HUES64 (cell line): ENCODE results near the gene IL15RA.

ENCODE experiments used
- H3K27ac ChIP-seq: 2 replicates; pipeline ENCODE4 v1.7.0; 2013; ENCODE audit warnings: low read depth, low read length, inconsistent platforms
- H3K27me3 ChIP-seq: 2 replicates; pipeline ENCODE4 v1.6.1; 2013; ENCODE audit warnings: mild to moderate bottlenecking, low read length; ENCODE audit not compliant: insufficient read depth
- H3K36me3 ChIP-seq: 2 replicates; pipeline ENCODE4 v1.6.1; 2013; ENCODE audit warnings: mild to moderate bottlenecking, low read length; ENCODE audit not compliant: insufficient read depth
- H3K4me1 ChIP-seq: 2 replicates; pipeline ENCODE4 v1.6.1; 2013; ENCODE audit warnings: mild to moderate bottlenecking, low read length, moderate library complexity; ENCODE audit not compliant: insufficient read depth
- H3K4me3 ChIP-seq: 2 replicates; pipeline ENCODE4 v1.5.1; 2013; ENCODE audit warnings: mild to moderate bottlenecking, low read length, moderate library complexity
- H3K9ac ChIP-seq: 2 replicates; pipeline ENCODE4 v1.6.1; 2013; ENCODE audit warnings: mild to moderate bottlenecking, low read depth, low read length
- H3K9me3 ChIP-seq: 2 replicates; pipeline ENCODE4 v1.6.1; 2013; ENCODE audit warnings: low read depth, low read length; ENCODE audit not compliant: insufficient read depth
- WGBS: fragments of 150-250, 120-280 bp; methylation state at CpG from one replicate; pipeline ENCODE4 v1.1.7; 2013; ENCODE audit warnings: missing lambda C conversion rate; 5-methylcytosine and 5-hydroxymethylcytosine counted together

IL15RA gene

GRCh38 chr10:6014241-6014761 lies 37.0 kb upstream of the IL15RA start:
- H3K36me3 ChIP-seq = no peaks in the 10 kb centered on the region
- no peaks in the 10 kb centered on the region for H3K27me3 ChIP-seq
- no peak overlapping the region for H3K9ac ChIP-seq
- H3K27ac ChIP-seq = no peak overlapping the region
- no peak overlapping the region for H3K4me3 ChIP-seq
- H3K4me1 ChIP-seq = no peaks in the 10 kb centered on the region
- H3K9me3 ChIP-seq = no peaks in the 10 kb centered on the region
- WGBS = 71% methylated on average over 6 of the region's 6 CpGs

- no peaks in the 10 kb centered on the region for H3K36me3 ChIP-seq
- no peak overlapping the region for H3K27ac ChIP-seq
- WGBS = 90% methylated on average over 17 of the region's 17 CpGs
- H3K4me1 ChIP-seq = no peaks in the 10 kb centered on the region
- no peak overlapping the region for H3K9ac ChIP-seq
- no peaks in the 10 kb centered on the region for H3K27me3 ChIP-seq
- H3K4me3 ChIP-seq = no peak overlapping the region
- no peaks in the 10 kb centered on the region for H3K9me3 ChIP-seq
These were observed 36.3 kb upstream of the IL15RA start for GRCh38 chr10:6013413-6014192.

DNA sequence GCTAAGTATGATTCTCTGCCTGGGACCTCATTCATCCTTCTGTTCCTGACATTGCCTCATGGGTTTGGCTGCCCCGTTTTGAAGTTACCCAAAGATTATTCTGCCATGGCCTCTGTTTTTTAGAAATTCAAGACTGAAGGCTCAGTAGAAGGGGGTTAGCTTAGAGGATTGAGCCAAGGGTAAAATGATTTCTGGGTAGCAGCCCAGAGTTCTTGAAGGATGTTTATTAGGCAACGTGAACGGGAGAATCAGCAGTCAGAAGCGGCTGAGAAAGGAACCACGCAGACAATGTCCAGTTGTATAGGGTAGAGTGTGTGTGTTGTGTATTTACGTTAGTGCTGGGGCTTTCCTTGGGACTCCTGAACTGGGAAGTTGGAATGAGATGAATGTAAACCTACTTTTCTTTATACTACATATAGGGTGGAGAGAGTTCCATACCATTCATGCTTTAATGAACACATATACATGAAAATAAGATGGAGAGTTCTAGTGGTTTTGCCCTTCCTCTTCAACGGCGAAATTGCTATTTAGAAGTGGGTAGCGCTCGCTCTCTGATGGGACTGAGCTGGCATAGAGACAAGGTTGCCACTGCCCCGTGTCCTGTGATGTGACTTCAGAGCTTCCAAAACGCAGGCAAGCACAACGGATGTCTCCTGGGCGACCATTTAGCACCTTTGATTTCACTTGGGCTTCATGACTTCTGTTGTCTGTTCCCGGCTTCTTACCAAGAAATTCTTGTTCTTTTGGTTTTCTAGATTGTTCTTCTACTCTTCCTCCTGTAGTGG lies 35.0 kb upstream of the IL15RA start:
- Histone ChIP-seq H3K36me3 (no peaks in the 10 kb centered on the region), H3K27me3 (no peaks in the 10 kb centered on the region), H3K27ac (no peak overlapping the region), H3K4me3 (no peak overlapping the region), H3K9me3 (peaks cover 5% of the 10 kb centered on the region; the same call in 1 of the 2 replicates), H3K4me1 (no peaks in the 10 kb centered on the region), H3K9ac (no peak overlapping the region)
- 90% methylated on average over 15 of the region's 15 CpGs for whole genome bisulfite sequencing

GRCh38 chr10:6011558-6011957 lies 34.2 kb upstream of the IL15RA start:
- Histone ChIP-seq H3K9ac (no peak overlapping the region), H3K9me3 (peaks cover 11% of the 10 kb centered on the region; the same call in 1 of the 2 replicates)

GRCh38 chr10:6010569-6010968 lies 33.2 kb upstream of the IL15RA start:
- Histone ChIP-seq H3K36me3 (no peaks in the 10 kb centered on the region), H3K4me3 (no peak overlapping the region), H3K9ac (no peak overlapping the region), H3K27me3 (no peaks in the 10 kb centered on the region), H3K9me3 (peaks cover 11% of the 10 kb centered on the region; the same call in 1 of the 2 replicates), H3K4me1 (no peaks in the 10 kb centered on the region), H3K27ac (no peak overlapping the region)
- no CpG with 5 or more reads among the region's 3 CpGs for WGBS

More at GRCh38 chr10:6011558-6011957, 34.2 kb upstream of the IL15RA start:
- Histone ChIP-seq H3K4me3 (no peak overlapping the region), H3K4me1 (no peaks in the 10 kb centered on the region), H3K36me3 (no peaks in the 10 kb centered on the region), H3K27me3 (no peaks in the 10 kb centered on the region), H3K27ac (no peak overlapping the region)
- WGBS = 94% methylated on average over 7 of the region's 8 CpGs

GRCh38 chr10:6009961-6010360 lies 32.6 kb upstream of the IL15RA start:
- Histone ChIP-seq H3K27ac (no peak overlapping the region), H3K36me3 (no peaks in the 10 kb centered on the region)
- WGBS = 93% methylated on average over 4 of the region's 4 CpGs

GRCh38 chr10:6009150-6009549 lies 31.8 kb upstream of the IL15RA start:
- Histone ChIP-seq H3K36me3 (no peaks in the 10 kb centered on the region), H3K9ac (no peak overlapping the region), H3K4me3 (no peak overlapping the region), H3K27me3 (no peaks in the 10 kb centered on the region), H3K4me1 (no peaks in the 10 kb centered on the region), H3K27ac (no peak overlapping the region), H3K9me3 (peaks cover 11% of the 10 kb centered on the region; the same call in 1 of the 2 replicates)
- 93% methylated on average over 2 of the region's 2 CpGs for WGBS

More at GRCh38 chr10:6009961-6010360, 32.6 kb upstream of the IL15RA start:
- Histone ChIP-seq H3K27me3 (no peaks in the 10 kb centered on the region), H3K4me3 (no peak overlapping the region), H3K9me3 (peaks cover 11% of the 10 kb centered on the region; the same call in 1 of the 2 replicates), H3K9ac (no peak overlapping the region), H3K4me1 (no peaks in the 10 kb centered on the region)

DNA sequence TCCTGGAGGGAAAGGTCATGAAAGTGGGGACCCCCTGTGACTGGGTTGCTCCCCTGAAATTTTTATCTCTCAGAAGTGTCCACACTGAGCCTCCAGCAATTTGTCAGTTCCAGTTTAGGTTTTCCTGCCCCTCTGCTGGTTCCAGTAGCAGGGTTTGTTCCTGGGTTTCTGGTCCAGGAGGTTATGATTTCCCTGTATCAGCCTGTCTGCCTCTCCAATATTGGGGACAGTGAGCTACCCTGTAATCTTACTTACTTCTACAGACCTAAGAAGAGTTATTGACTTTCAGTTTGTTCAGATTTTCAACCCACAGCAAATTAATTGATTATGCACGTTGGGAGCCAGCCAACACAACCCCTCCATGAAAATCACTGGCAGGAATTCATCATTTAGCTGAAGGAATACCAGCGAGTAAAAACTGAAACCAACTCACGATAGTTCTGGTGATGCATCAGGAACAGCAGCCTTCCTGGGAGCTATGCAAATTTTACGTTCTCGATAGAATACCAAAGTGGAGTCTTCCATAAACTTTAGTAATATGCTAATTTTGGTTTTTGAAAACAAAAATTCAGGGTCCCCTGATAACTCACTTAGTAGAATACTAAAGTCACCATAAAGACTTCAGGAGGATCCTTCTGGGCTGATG lies 31.3 kb upstream of the IL15RA start:
- H3K9ac ChIP-seq = no peak overlapping the region
- 91% methylated on average over 5 of the region's 5 CpGs for WGBS

DNA sequence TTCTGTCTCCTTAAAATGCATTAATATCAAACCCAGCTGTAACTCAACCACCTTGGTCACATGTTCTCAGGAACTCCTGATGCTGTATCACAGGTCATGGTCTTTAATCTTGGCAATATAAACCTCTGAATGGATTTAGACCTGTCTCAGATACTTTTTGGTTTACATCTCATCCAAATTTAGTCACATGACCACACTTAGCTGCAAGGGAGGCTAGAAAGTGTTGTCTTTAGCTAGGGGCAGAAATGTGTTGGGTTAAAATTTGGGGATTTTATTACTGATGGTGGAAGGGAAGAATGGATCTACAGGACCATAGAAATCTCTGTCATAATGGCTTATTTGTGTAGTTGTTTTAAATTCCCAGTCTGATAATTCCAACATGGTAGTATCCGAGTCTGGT lies 29.6 kb upstream of the IL15RA start:
- Histone ChIP-seq H3K36me3 (no peaks in the 10 kb centered on the region), H3K27me3 (no peaks in the 10 kb centered on the region), H3K4me1 (no peaks in the 10 kb centered on the region), H3K4me3 (no peak overlapping the region), H3K9ac (no peak overlapping the region), H3K27ac (no peak overlapping the region), H3K9me3 (peaks cover 11% of the 10 kb centered on the region; the same call in 1 of the 2 replicates)
- 93% methylated on average over 1 of the region's 1 CpG for WGBS

More for the DNA sequence above, 31.3 kb upstream of the IL15RA start:
- H3K27ac ChIP-seq = no peak overlapping the region
- peaks cover 11% of the 10 kb centered on the region; the same call in 1 of the 2 replicates for H3K9me3 ChIP-seq
- H3K36me3 ChIP-seq = no peaks in the 10 kb centered on the region
- no peak overlapping the region for H3K4me3 ChIP-seq
- H3K27me3 ChIP-seq = no peaks in the 10 kb centered on the region
- no peaks in the 10 kb centered on the region for H3K4me1 ChIP-seq

DNA sequence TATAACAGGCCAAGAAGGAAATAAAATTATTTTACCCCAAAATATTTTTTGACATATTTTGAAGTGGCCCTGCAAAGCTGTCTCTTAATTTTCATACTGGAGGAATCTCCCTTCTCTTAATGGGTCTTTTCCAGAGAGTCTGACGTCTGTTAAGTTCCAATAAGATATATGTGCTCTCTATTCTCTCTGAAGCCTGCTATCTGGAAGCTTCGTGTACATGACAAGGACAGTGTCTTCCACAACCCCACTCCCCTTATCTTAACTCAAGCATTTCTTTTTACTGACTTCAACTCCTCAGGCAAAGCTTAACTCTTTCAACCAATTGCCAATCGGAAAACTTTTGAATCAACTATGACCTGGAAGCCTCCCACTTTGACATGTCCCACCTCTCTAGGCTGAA lies 29.2 kb upstream of the IL15RA start:
- H3K4me3 ChIP-seq = no peak overlapping the region
- no peak overlapping the region for H3K9ac ChIP-seq
- H3K36me3 ChIP-seq = no peaks in the 10 kb centered on the region
- no peak overlapping the region for H3K27ac ChIP-seq
- WGBS = 91% methylated on average over 3 of the region's 3 CpGs
- H3K27me3 ChIP-seq = no peaks in the 10 kb centered on the region
- H3K4me1 ChIP-seq = no peaks in the 10 kb centered on the region
- peaks cover 11% of the 10 kb centered on the region; the same call in 1 of the 2 replicates for H3K9me3 ChIP-seq
